HG02938 (cell line): ENCODE data around the gene CNTNAP3B.
"Not testable (repeated sequence)": the region's sequence is repeated elsewhere in the genome, so short reads cannot be mapped to it uniquely, and the experiment has no call there.

ENCODE experiments used
- ATAC-seq: cut with Tn5 transposase; IDR thresholded peaks from one replicate; pipeline ENCODE4 v1.9.1; 2021; ENCODE audit warnings: mild to moderate bottlenecking, moderate library complexity; ENCODE audit not compliant: unreplicated experiment

CNTNAP3B gene

DNA sequence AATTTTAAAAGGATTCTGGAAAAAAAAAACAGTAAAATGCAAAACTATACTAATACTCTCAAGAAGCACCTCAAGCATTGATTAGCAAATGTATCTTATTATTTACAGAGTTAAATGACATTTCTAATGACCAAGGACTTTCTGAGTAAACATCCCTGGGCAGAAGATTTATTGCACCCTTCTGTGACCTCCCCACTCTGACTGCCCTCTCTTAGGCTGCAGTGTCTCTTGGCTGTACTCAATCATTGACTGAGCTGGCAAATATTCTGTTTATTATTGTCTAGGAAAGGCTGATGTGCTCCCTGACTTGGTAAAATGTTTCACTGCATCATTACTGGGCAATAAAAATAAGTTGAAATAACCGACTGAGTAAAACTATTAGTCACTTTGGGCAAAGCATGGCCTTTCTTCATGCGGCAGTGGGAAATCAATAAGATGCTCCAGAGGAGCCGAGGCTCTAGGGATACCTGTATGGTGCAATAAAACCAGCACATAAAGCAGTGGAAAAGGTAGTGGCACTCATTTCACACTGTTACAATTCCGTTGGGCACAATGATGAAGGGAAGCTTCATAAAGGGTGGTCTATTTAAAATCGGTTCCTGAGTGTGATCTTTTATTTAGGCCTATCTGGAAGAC lies 151.1 kb downstream of the CNTNAP3B start:
- not testable (repeated sequence) for ATAC-seq

DNA sequence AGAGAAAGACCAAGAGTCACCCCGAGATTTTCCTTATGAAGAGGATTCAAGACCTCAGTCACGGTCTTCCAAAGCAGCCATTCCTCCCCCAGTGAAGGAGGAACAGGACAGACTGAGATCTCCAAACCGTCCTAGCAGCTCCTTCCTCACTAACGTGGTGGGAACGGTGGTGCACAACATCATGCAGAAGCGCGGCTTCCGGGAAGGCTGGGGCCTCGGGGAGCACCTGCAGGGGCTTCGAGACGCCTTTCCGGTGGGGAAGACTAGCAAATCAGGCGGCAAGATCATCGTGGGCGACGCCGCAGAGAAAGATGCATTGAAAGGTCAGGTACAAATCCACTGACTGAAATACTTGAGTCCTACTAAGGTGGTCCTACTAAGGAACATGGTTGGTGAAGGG lies 154.3 kb downstream of the CNTNAP3B start:
- ATAC-seq, result not testable (repeated sequence)

DNA sequence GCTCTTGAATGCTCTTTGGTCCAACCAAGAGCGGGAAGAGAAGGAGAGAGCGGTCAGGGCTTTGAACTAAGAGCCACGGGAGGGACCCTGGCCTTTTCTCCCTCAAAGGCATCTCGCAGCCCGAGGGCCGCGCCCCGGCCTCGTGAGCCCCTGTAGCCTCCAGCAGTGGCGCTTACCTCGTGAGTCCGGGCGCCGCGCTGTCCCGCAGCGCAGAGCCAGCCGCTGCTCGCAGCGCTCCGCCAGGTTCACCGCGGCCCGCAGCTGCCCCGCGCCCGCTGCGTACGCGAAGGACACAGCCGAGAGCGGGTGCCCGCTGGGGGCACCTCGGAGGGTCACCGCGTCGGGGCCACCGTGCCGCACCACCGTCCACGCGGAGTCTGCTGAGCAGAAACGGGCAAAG lies 176.2 kb downstream of the CNTNAP3B start:
- ATAC-seq, result not testable (repeated sequence)

DNA sequence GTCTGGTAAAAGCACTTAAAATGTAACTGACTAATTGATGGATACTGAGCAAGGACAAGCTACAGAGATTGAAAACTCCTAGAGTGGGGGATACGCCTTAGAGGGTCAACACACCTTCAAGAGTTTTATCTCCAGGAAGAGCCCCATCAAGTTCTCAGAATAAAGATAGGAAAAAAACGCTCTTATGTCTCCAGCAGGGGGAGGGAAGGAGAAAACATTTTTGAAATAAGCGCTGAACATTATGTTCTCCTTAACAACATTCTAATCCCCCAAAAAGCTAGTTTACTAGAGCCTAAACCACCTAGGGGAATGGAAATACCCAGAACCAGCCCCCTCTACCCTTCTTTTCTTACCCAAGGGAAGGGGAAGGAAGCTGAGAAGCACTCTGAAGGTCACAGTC lies 187.5 kb downstream of the CNTNAP3B start:
- ATAC-seq, result not testable (repeated sequence)

DNA sequence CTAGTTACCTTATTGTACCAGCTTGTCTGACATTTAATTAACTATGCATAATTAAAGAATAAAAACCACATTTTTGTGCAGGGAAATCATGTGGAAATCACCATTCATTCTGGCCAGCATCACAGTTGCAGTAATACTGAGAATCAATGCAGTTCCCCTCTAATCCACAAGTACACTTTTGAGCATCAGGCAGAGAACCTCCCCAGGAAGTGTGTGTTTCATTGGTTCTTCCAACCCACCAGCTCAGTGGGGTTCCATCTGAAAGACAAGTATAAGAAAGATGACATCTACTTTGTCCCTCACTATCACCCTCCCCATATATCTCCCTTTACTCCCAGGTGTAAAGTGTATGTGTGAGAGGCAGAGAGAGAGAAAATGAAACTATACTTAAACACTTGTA lies 191.1 kb downstream of the CNTNAP3B start:
- ATAC-seq, result not testable (repeated sequence)

DNA sequence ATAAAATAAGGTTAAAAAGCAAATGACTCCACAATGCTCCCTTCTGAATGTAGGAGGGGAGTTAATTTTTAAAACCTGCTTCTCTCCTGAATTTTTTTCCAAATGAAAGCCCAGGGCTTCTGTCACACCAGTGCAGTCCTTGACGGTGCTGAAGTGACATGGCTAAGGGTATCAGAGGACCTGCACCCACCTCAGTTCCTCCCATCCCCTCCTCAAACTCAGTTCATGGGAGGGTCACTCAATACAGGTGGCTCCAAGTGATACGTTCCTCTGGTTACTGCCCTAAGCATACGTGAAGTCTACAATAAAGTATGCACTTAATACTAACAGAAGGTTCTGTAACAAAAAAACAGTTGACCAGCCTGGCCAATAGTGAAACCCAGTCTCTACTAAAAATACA lies 193.5 kb downstream of the CNTNAP3B start:
- not testable (repeated sequence) for ATAC-seq

DNA sequence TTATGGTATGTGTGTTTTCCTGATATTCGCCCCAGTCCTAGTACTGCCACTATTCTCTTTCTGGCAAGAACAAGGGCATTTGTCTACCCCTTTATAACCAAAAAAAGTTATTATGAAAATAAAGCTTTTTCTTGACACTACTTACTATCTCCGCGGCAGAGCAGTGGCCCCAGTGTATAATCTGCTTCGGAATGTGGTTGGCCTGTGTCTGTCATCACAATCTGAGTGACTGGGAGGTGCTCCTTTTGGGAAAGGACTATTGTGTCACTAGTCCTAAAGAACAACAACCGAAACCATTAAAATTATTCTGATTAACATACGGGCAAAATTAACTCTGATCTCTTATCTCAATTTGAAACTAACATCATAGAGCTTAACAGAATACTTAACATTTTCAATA lies 200.1 kb downstream of the CNTNAP3B start:
- not testable (repeated sequence) for ATAC-seq

DNA sequence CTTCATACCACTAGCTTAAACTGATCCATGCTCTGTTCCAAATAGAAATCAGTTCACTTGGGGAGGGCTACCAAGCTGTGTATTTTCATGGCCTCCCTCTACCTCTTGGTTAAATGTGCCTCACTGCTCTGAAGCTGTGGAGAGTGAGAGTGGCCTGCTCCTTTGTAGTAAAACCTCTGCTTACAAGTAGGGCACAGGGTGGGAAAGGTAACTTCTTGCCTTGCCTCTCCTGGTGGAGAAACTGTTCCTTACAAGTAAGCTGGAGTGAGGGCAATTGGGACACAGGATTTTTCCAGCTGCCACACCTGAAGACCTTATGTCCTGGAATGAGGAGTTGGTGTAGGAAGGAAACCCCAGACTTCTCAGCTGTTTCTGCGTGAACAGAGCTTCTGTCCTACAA lies 211.9 kb downstream of the CNTNAP3B start:
- not testable (repeated sequence) for ATAC-seq

DNA sequence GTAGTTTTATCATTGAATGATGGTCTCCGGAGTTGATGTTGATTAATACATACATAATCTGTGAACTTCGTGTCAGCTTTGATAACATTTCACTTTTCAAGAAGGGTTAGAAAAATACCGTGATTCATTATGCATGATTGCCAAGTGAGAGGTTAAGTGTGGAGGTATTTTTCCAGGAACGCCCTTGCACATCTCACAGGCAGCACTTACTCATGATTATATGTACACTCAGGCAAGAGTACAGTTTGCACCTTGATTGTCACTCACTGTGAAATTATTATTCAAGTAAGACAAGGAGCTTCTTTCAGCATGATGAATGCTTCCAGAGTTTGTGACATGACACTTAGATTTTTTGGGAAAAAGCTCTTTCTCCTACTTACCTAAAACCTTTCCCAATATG lies 223.7 kb downstream of the CNTNAP3B start:
- not testable (repeated sequence) for ATAC-seq

DNA sequence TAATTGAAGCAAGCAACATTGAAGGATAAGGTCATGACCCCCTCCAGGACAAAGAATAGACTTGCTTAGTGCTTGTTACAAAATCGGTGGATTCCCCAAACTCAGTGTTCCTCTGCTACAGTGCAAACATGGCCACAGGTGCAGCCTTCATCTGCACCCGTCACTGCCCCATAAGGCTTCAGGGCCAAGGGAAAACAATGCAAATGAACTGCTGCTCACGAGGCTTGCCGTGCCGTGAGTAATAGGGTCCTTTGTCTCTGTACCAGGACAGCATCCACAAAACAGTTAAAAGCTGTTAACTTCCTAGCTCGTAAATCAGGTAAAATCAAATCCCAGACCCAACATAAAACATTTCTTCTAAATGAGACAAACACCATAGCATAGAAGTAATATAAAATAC lies 226.5 kb downstream of the CNTNAP3B start:
- not testable (repeated sequence) for ATAC-seq

DNA sequence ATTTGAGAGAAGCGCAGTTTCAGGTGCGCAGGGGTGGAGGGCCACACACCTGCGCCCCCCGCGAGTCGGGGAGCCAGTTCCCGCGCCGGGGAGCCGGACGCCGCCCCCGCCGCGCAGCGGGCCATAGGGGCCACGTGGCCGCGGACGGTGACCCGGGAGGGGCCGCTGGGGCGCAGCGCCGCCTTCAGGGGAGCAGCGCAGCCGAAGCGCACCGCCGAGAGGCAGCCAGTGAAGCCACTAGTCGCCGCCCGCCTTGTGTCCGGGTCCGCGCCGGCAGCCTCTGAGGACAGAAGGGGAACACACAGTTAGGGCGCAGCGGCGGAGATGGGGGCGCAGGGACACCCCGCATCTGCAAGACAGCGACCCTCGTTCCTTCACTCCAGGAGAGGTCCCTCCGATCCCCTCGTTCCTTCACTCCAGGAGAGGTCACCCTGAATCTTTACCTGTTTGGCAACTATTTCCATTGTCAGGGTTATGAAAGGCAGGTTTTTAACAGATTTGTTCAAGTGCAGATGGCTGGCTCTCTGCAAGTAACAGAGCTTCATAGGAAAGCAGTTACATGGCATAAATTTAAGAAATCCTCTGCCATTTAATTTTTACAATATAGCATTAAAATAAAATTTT lies 230.4 kb downstream of the CNTNAP3B start:
- not testable (repeated sequence) for ATAC-seq

DNA sequence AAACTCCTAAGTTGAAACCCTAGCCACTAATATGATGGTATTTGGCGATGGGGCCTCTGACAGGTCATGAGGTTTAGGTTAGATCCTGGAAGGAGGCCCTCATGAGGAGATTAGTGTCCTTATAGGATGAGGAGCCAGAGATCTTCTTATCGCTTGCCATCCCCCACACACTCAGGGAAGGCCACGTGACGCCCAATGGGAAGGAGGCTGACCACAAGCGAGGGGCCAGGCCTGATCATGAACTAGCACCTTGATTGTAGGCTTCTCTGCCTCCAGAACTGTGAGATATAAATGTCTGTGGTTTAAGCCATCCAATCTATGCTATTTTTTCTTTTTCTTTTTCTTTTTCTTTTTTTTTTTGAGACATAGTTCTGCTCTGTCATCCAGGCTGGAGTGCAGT lies 254.7 kb downstream of the CNTNAP3B start:
- not testable (repeated sequence) for ATAC-seq

DNA sequence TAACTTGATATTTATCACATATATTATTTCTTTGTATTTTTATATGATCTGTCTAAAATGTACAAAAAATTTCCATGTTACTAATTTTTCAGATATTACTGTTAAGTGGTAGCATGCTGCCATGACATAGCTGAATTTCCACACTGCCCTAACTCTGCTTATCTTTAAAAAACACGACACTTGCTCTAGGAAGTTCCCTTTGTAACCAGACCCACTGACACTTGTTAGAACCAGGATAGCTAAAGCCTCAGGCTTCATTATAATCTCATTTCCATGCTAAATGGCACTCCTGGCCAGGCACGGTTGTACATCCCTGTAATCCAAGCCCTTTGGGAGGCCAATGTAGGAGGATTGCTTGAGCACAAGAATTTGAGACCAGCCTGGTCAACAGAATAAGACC lies 273.8 kb downstream of the CNTNAP3B start:
- not testable (repeated sequence) for ATAC-seq

DNA sequence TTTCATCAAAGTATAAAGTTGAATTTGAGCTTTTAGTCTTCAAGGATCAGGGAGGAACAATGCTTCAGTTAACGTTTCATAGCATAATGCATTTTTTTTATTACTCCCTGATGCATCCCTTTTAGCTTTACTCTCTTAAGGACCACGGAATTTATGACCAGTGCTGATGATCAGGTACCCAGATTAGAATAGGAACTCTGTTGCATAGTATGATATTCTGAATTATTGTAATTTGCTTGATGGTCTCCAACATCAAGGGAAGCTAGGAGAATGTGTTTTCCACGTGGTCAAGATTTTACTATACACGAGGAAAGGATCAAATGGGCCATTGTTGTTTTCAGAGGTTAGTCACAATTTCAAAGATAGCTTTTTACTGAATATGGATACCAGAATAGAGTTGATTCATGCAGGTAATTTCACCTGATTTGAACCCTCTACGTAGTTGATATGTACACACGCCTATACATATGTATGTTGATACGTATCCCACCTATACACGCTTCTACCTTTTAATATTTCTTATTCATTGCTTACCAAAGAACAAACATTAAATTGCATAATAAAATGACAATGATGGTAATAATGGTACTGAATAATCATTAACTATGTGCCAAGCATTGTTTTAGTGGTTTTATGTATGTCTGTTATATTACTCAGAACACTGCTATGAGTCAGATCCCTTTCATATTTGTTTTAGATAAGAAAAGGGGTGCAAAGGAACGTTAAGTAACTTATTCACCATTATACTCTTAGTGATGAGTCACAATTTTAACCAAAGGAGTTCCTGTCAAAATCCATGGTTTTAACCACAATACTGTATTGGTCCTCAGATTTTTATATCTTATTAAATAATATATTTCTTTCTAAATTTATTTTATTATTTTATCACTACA lies 277.1 kb downstream of the CNTNAP3B start:
- peak; percentile 62 for ATAC-seq

DNA sequence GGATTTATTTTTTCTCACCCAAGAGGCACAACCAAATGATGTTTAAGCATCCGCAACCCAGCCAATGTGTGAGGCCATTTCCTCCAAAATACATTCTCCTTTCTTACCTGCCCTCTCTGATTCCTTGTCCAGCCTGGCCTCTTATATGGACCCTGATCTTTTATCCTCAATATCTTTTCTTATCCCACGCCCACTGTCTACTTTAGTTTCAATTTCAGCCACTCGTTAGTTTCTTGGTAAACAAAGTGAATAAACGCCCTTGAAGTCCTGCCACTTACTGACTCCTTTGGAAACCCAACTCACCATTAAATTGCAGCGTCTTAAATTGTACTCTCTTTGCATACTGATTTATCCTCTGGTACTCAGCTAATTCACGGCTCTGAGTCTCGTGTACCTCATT lies 281.4 kb downstream of the CNTNAP3B start:
- ATAC-seq, result not testable (repeated sequence)
